ENCODE measurements around the gene CYP2S1. TPM values are rescaled to one million over a fixed set of nuclear protein-coding genes. Genes with fewer than 3 reads are reported as not detected.
"Not testable (repeated sequence)": the region's sequence is repeated elsewhere in the genome, so short reads cannot be mapped to it uniquely, and the experiment has no call there.

Gene CYP2S1
- total RNA-seq = under 1 TPM in 1 of 2 donors, not detected in 1; 0.13 TPM

GRCh38 chr19:41192574-41193429, at the start of gene CYP2S1:
CYP2S1 (plus strand) TSS chr19:41193219; CDS start chr19:41193265, 46 bp downstream.
- H3K4me3 Mint-ChIP-seq = peak within 1 kb of the TSS; percentile 53
- ATAC-seq (replicated peaks) = peak; percentile 65

GRCh38 chr19:41144403-41144802, 48.6 kb upstream of the CYP2S1 start:
- peaks cover 11% of the 10 kb centered on the region for H3K27me3 Mint-ChIP-seq
- no peaks in the 10 kb centered on the region for H3K4me1 Mint-ChIP-seq
- H3K9me3 Mint-ChIP-seq = no peaks in the 10 kb centered on the region
- no peak overlapping the region for H3K4me3 Mint-ChIP-seq
- H3K36me3 Mint-ChIP-seq (ENCODE audit: low read depth) = no peaks in the 10 kb centered on the region
- no peak overlapping the region for H3K27ac Mint-ChIP-seq
- ATAC-seq (replicated peaks) = peak; percentile 95

More at GRCh38 chr19:41192574-41193429, at the start of gene CYP2S1:
- H3K9me3 Mint-ChIP-seq = no peaks in the 10 kb centered on the region
- peak within 1 kb of the TSS; percentile 44 for H3K27ac Mint-ChIP-seq
- H3K4me1 Mint-ChIP-seq = peaks cover 11% of the 10 kb centered on the region
- H3K27me3 Mint-ChIP-seq = peaks cover 37% of the 10 kb centered on the region
- H3K36me3 Mint-ChIP-seq (ENCODE audit: low read depth) = no peaks in the 10 kb centered on the region

GRCh38 chr19:41149831-41150230, 43.2 kb upstream of the CYP2S1 start:
- Mint-ChIP-seq H3K27me3 (peaks cover 11% of the 10 kb centered on the region), H3K36me3 (ENCODE audit: low read depth) (no peaks in the 10 kb centered on the region), H3K9me3 (no peaks in the 10 kb centered on the region), H3K27ac (no peak overlapping the region), H3K4me3 (no peak overlapping the region), H3K4me1 (no peaks in the 10 kb centered on the region)
- no peak for ATAC-seq (replicated peaks)

- H3K9me3 Mint-ChIP-seq; H3K27ac Mint-ChIP-seq; ATAC-seq (replicated peaks); H3K4me1 Mint-ChIP-seq; H3K4me3 Mint-ChIP-seq; H3K36me3 Mint-ChIP-seq (ENCODE audit: low read depth); H3K27me3 Mint-ChIP-seq: not testable (repeated sequence)
Measured at GRCh38 chr19:41150986-41151385, 42.0 kb upstream of the CYP2S1 start.

GRCh38 chr19:41154060-41154459, 39.0 kb upstream of the CYP2S1 start:
- Mint-ChIP-seq H3K4me1 (no peaks in the 10 kb centered on the region), H3K9me3 (no peaks in the 10 kb centered on the region), H3K27ac (no peak overlapping the region), H3K4me3 (no peak overlapping the region), H3K36me3 (ENCODE audit: low read depth) (no peaks in the 10 kb centered on the region), H3K27me3 (no peaks in the 10 kb centered on the region)
- no peak for ATAC-seq (replicated peaks)

- H3K4me1 Mint-ChIP-seq = no peaks in the 10 kb centered on the region
- no peaks in the 10 kb centered on the region for H3K36me3 Mint-ChIP-seq (ENCODE audit: low read depth)
- no peaks in the 10 kb centered on the region for H3K27me3 Mint-ChIP-seq
- ATAC-seq (replicated peaks) = no peak
- no peak overlapping the region for H3K4me3 Mint-ChIP-seq
- H3K9me3 Mint-ChIP-seq = no peaks in the 10 kb centered on the region
- H3K27ac Mint-ChIP-seq = no peak overlapping the region
Measured at GRCh38 chr19:41156207-41156606, 36.8 kb upstream of the CYP2S1 start.

GRCh38 chr19:41159881-41160280, 33.1 kb upstream of the CYP2S1 start:
- no peaks in the 10 kb centered on the region for H3K9me3 Mint-ChIP-seq
- H3K4me1 Mint-ChIP-seq = no peaks in the 10 kb centered on the region
- H3K4me3 Mint-ChIP-seq = no peak overlapping the region
- H3K36me3 Mint-ChIP-seq (ENCODE audit: low read depth) = no peaks in the 10 kb centered on the region
- no peak overlapping the region for H3K27ac Mint-ChIP-seq
- no peaks in the 10 kb centered on the region for H3K27me3 Mint-ChIP-seq
- no peak for ATAC-seq (replicated peaks)

- Mint-ChIP-seq H3K9me3 (no peaks in the 10 kb centered on the region), H3K36me3 (ENCODE audit: low read depth) (no peaks in the 10 kb centered on the region), H3K27me3 (no peaks in the 10 kb centered on the region), H3K4me3 (no peak overlapping the region), H3K27ac (no peak overlapping the region), H3K4me1 (no peaks in the 10 kb centered on the region)
- ATAC-seq (replicated peaks) = no peak
Measured at GRCh38 chr19:41161903-41162302, 31.1 kb upstream of the CYP2S1 start.

GRCh38 chr19:41166944-41167804, 25.8 kb upstream of the CYP2S1 start:
- Mint-ChIP-seq H3K4me1 (no peaks in the 10 kb centered on the region), H3K27ac (no peak overlapping the region), H3K36me3 (ENCODE audit: low read depth) (no peaks in the 10 kb centered on the region), H3K27me3 (no peaks in the 10 kb centered on the region), H3K4me3 (no peak overlapping the region), H3K9me3 (no peaks in the 10 kb centered on the region)
- ATAC-seq (replicated peaks) = no peak

- no peaks in the 10 kb centered on the region for H3K9me3 Mint-ChIP-seq
- no peak for ATAC-seq (replicated peaks)
- peak overlapping the region; percentile 50 for H3K27ac Mint-ChIP-seq
- H3K4me3 Mint-ChIP-seq = no peak overlapping the region
- no peaks in the 10 kb centered on the region for H3K27me3 Mint-ChIP-seq
- H3K36me3 Mint-ChIP-seq (ENCODE audit: low read depth) = no peaks in the 10 kb centered on the region
- H3K4me1 Mint-ChIP-seq = peaks cover 8% of the 10 kb centered on the region
Measured at GRCh38 chr19:41172297-41173164, 20.5 kb upstream of the CYP2S1 start.

GRCh38 chr19:41174297-41174928, 18.6 kb upstream of the CYP2S1 start:
- Mint-ChIP-seq H3K4me1 (peaks cover 8% of the 10 kb centered on the region), H3K36me3 (ENCODE audit: low read depth) (no peaks in the 10 kb centered on the region), H3K9me3 (no peaks in the 10 kb centered on the region), H3K4me3 (no peak overlapping the region), H3K27ac (peak overlapping the region; percentile 31), H3K27me3 (no peaks in the 10 kb centered on the region)
- ATAC-seq (replicated peaks) = no peak

GRCh38 chr19:41175801-41176777, 16.9 kb upstream of the CYP2S1 start:
- Mint-ChIP-seq H3K27ac (peak overlapping the region; percentile 31), H3K36me3 (ENCODE audit: low read depth) (no peaks in the 10 kb centered on the region), H3K27me3 (no peaks in the 10 kb centered on the region), H3K9me3 (no peaks in the 10 kb centered on the region), H3K4me1 (peaks cover 8% of the 10 kb centered on the region), H3K4me3 (peak overlapping the region; percentile 52)
- ATAC-seq (replicated peaks) = peak; percentile 88

GRCh38 chr19:41180173-41180572, 12.8 kb upstream of the CYP2S1 start:
- not testable (repeated sequence) for H3K36me3 Mint-ChIP-seq (ENCODE audit: low read depth)

More at GRCh38 chr19:41180173-41180572, 12.8 kb upstream of the CYP2S1 start:
- ATAC-seq (replicated peaks); H3K9me3 Mint-ChIP-seq; H3K27ac Mint-ChIP-seq; H3K4me1 Mint-ChIP-seq; H3K4me3 Mint-ChIP-seq; H3K27me3 Mint-ChIP-seq: not testable (repeated sequence)

All from activated T-helper 17 cell treated with anti-CD3 and anti-CD28 coated beads, Interleukin-2, amount 50 U/mL, for 72 hours (primary cell).